Motor neuron (in vitro differentiated cells): ENCODE measurements around the gene MSLN. TPM values are rescaled to one million over a fixed set of nuclear protein-coding genes. Genes with fewer than 3 reads are reported as not detected.

Experiments used
- ATAC-seq, 8 experiments: fragments of 200-7000 bp; cut with Tn5 transposase; replicated peaks in 6 of 8; 2 replicates each; pipeline ENCODE4 v1.8.0; 2021; ENCODE audit warnings: mild to moderate bottlenecking in 8 of 8, moderate library complexity in 8 of 8
- H3K27ac ChIP-seq, 2 donors: fragments of 250-450 bp; sonication (Bioruptor Pico); 2 replicates each; pipeline ENCODE4 v1.9.0; 2021; ENCODE audit warnings: antibody characterized with exemption in 2 of 2, mild to moderate bottlenecking in 2 of 2, moderate library complexity in 1 of 2
- H3K4me1 ChIP-seq, 2 donors: fragments of 250-450 bp; sonication (Bioruptor Pico); replicated peaks in 1 of 2; 2 replicates each; pipeline ENCODE4 v1.6.1; 2021; ENCODE audit warnings: antibody characterized with exemption in 2 of 2, mild to moderate bottlenecking in 2 of 2, moderate library complexity in 1 of 2
- H3K4me3 ChIP-seq, 5 donors: fragments of 250-450 bp; sonication (Bioruptor Pico); 2 replicates each; pipeline ENCODE4 v1.9.0; 2021; ENCODE audit warnings: antibody characterized with exemption in 5 of 5, mild to moderate bottlenecking in 5 of 5, moderate library complexity in 4 of 5
- WGBS, 10 experiments: fragments of 450-650 bp; shearing (Covaris generic); methylation state at CpG; one replicate each; pipeline ENCODE4 v1.0.0; 2022; 5-methylcytosine and 5-hydroxymethylcytosine counted together
- in situ Hi-C, 9 experiments: fragments of 400-800 bp; cut with MboI; loops; one replicate each; pipeline ENCODE4 v1.15.0; 2021; ENCODE audit warnings: low sequenced_read_pairs in 9 of 9, low pct_unique_long_range_greater_than_20kb in 2 of 9; ENCODE audit not compliant: unreplicated experiment in 9 of 9
- total RNA-seq, 8 experiments: library from RNA; unstranded; fragments of 300-600 nt; gene quantifications; 2 replicates each; pipeline versions ENCODE4 v1.2.3 to v1.2.4, GENCODE V29; 2022

MSLN gene
- total RNA-seq, 8 experiments from 2014 or later: 0.23 to 0.63 (median 0.43) TPM; not detected in 5

GRCh38 chr16:725463-726187 is 34.9 kb upstream of the MSLN start:
- no peak overlapping the region for H3K4me3 ChIP-seq
- in situ Hi-C loops: no loop called here
- H3K27ac ChIP-seq: no peak overlapping the region
- H3K4me1 ChIP-seq: peaks cover 7 to 15% of the 10 kb centered on the region in 2 donors
- WGBS, 10 experiments: 100% methylated on average over 2 of the region's 23 CpGs; no CpG with 5 or more reads in 9 of the 10 experiments
- ATAC-seq: no peak

DNA sequence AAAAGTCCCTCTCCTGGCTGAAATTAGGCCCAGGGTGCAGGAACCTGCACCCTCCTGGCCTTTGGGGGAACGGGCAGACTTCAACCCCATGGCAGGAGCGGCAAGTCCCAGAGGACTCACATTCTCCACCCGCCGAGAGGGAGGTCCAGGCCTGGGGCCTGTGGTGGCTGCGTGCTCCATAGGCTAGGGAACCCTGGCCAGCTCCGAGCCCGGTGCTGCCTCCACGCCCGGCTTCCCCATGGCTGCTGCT is 34.4 kb upstream of the MSLN start:
- Histone ChIP-seq H3K27ac (no peak overlapping the region), H3K4me1 (peaks cover 7 to 15% of the 10 kb centered on the region in 2 donors), H3K4me3 (no peak overlapping the region)
- no CpG with 5 or more reads among the region's 9 CpGs for WGBS, 10 experiments
- ATAC-seq: no peak
- in situ Hi-C loops: no loop called here

DNA sequence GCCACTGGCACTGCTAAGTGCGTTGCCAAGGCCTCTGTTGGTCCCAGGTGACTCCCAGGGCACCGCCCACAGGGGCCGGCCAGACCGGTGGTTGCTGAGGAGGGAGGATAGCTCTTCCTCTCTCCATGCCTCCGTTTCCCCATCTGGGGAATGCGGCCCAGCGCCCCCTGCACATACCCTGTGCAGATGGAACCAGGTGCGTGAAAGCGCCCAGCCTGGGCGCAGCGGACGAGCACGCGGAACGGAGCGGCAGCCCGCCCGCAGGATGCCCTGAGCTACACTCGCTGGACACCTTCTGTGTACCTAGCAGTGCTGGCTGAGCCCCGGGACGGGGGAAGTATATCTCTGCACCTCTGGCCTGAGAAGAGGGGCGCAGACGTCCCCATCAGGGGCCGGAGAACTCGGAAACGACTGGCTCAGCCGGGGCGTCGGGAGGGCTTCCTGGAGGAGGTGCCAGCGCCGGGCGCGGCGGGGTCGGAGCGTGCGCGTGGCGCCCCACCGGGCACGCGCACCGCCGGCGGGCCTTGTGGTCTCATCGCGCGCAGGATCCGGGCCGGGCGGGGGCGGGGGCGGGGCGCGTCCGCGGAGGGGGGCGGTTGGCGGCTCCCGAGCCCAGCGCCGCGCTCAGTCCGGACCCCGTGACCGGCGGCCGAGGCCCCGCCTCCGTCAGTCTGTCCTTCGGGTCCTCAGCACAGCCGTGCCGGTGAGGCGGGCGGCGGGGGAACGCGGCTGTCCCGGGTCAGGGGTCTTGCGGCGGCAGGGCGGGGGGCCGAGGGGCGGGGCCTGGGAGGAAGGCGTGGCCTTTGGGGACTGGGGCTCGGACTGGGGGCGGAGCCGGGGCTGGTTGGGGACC is 33.9 kb upstream of the MSLN start, which contains the start of the genes CCDC78 and HAGHL:
Gene CCDC78 (minus strand): TSS at position 6 of the 853 bp plus-strand sequence. CDS start 76 bp downstream, outside the sequence.
Gene HAGHL (plus strand): TSS at position 669 of the 853 bp plus-strand sequence. CDS start 404 bp downstream, outside the sequence.
- peak; percentile 12 to 66 (median 48) for ATAC-seq
- Histone ChIP-seq H3K4me1 (peaks cover 6 to 12% of the 10 kb centered on the region in 2 donors), H3K27ac (peak within 1 kb of the TSS; percentile 26 to 72), H3K4me3 (peak within 1 kb of the TSS; percentile 40 to 52 (median 43))
- in situ Hi-C loops: no loop called here
- WGBS, 10 experiments: 30 to 40% methylated on average over 2 to 5 of the region's 88 CpGs; no CpG with 5 or more reads in 8 of the 10 experiments

DNA sequence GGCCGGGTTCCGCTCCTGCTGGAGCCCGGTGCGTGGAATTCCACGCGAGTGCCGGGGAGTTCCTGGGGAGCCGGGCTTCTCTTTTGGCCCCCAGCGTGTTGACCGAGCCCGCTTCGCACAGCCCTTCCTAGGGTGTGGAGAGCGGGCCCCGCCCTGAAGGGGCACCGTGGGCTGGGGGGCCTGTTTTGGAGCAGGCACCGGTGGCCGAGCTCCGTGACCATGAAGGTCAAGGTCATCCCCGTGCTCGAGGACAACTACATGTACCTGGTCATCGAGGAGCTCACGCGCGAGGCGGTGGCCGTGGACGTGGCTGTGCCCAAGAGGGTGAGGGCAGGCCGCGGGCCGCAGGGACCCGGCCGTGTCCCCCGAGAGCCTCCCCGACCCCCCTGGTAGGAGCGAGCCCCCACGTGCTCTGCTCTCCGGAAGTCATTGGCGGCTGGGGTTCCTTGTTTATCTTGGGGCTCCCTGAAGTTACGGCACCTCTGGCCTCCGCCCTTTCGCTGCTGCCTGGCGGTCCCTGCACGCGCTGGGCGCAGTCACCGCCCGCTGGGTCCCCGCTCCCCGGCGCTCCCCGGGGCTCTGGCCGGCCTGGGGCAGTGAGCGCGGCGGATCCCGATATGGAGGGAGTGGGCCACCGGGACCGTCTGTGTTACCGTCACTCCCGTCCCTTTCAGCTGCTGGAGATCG is 33.1 kb upstream of the MSLN start:
- peaks cover 0 to 6% of the 10 kb centered on the region in 2 donors for H3K4me1 ChIP-seq
- in situ Hi-C loops: no loop called here
- ATAC-seq: peak; percentile 6 to 23 (median 11)
- 0% methylated on average over 4 of the region's 61 CpGs; no CpG with 5 or more reads in 9 of the 10 experiments for WGBS, 10 experiments
- peak overlapping the region; percentile 26 to 72 for H3K27ac ChIP-seq
- peak overlapping the region; percentile 40 to 52 (median 43) for H3K4me3 ChIP-seq

DNA sequence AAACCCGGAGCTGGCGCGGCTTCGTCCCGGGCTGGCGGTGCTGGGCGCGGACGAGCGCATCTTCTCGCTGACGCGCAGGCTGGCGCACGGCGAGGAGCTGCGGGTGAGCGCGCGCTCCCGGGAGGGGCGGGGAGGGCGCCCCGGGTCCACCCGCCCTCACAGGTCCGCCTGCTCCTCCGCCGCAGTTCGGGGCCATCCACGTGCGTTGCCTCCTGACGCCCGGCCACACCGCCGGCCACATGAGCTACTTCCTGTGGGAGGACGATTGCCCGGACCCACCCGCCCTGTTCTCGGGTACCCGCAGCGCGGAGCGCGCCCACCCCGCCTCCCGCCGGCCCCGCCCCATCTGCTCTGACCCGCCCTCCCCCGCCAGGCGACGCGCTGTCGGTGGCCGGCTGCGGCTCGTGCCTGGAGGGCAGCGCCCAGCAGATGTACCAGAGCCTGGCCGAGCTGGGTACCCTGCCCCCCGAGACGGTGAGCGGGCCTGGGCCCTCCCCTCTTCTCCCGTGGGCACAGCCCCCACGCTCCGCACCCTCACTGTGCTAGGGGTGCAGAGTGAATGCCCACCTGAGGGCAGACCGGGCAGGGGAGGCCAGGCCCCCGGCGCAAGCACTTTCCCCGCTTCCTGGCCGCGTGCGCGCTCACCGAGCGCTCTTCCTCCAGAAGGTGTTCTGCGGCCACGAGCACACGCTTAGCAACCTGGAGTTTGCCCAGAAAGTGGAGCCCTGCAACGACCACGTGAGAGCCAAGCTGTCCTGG is 32.2 kb upstream of the MSLN start:
- 5% methylated on average over 11 of the region's 80 CpGs; no CpG with 5 or more reads in 9 of the 10 experiments for WGBS, 10 experiments
- H3K4me3 ChIP-seq: peak overlapping the region; percentile 40 to 52 (median 43)
- in situ Hi-C loops: no loop called here

GRCh38 chr16:728890-729744 is 31.4 kb upstream of the MSLN start:
- in situ Hi-C loops: no loop called here

More for the DNA sequence above, 32.2 kb upstream of the MSLN start:
- H3K27ac ChIP-seq: peak overlapping the region; percentile 26 to 72
- peaks cover 0 to 6% of the 10 kb centered on the region in 2 donors for H3K4me1 ChIP-seq
- peak; percentile 61 to 74 (median 66) for ATAC-seq

GRCh38 chr16:729768-730665 is 30.5 kb upstream of the MSLN start:
- ATAC-seq: no peak
- H3K4me1 ChIP-seq: peaks cover 0 to 6% of the 10 kb centered on the region in 2 donors
- no peak overlapping the region for H3K27ac ChIP-seq
- H3K4me3 ChIP-seq: no peak overlapping the region
- WGBS, 10 experiments: 78 to 100% (median 93%) methylated on average over 2 to 14 of the region's 37 CpGs; no CpG with 5 or more reads in 5 of the 10 experiments
- in situ Hi-C loops: no loop called here

More at GRCh38 chr16:728890-729744, 31.4 kb upstream of the MSLN start:
- peak overlapping the region in 2 of 5 donors; percentile 42 to 52 for H3K4me3 ChIP-seq
- H3K4me1 ChIP-seq: peaks cover 0 to 6% of the 10 kb centered on the region in 2 donors
- ATAC-seq: no peak
- 85 to 100% methylated on average over 2 to 23 of the region's 55 CpGs; no CpG with 5 or more reads in 8 of the 10 experiments for WGBS, 10 experiments
- H3K27ac ChIP-seq: no peak overlapping the region

DNA sequence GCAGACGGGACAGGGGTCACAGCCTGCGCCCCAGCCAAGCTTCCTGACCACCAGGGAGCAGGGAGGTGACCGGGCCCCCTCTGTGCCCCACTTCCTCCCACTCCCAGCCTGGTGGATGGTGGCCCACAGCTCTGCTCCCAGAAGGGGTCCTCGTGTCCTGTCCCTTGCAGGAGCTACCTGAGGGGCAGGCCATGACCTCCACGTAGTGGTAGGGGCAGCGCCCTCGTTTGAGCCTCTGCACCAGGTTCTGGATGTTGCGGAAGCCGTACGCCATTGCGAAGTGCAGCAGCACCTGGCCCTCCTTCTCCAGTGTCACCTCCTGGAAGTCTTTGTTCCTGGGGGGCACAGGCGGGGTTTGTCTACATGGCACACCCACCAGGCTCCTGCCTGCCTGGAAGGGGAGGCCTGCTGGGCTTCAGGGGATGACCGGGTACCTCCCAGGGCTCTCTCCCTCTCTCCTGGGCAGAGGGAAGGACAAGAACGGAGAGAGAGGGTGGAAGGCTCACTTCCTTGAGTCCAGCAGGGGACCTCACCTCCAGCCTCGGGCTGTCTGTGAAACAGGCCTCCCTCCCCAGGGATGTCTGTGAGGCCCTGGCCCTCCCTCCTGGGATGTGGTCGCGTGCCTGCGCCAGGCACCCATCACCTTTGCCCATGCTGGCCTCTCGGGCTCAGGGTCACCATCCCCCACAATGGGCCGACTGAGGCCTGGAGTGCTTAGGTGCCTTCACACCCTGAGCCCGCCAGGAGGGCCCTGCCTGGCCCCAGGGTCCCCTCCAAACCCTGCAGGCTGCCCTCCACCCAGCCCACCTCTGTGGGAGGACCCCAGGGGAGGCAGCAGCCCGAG is 29.6 kb upstream of the MSLN start:
- Histone ChIP-seq H3K4me3 (no peak overlapping the region), H3K27ac (no peak overlapping the region), H3K4me1 (peaks cover 0 to 6% of the 10 kb centered on the region in 2 donors)
- ATAC-seq: no peak
- in situ Hi-C loops: no loop called here
- 80 to 100% (median 90%) methylated on average over 1 to 7 of the region's 22 CpGs; no CpG with 5 or more reads in 5 of the 10 experiments for WGBS, 10 experiments

DNA sequence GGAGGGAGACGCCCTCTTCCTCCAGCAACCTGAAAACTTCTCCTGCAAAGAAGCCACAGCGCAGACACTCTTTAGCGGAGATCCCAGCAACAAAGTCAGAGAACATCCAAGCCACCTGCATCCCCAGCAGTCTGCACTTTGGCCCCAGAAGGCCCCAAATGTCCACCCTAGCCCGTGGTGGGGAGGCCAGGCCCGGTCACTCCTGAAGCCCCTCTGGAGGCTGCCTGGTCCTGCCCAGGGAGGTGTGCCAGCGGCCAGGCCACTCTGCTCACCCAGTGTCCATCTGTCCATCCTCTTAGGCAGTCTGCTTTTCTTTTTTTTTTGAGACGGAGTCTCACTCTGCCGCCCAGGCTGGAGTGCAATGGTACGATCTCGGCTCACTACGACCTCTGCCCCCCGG is 28.2 kb upstream of the MSLN start:
- ATAC-seq: no peak
- Histone ChIP-seq H3K27ac (no peak overlapping the region), H3K4me1 (peaks cover 0 to 2% of the 10 kb centered on the region in 2 donors), H3K4me3 (no peak overlapping the region)
- 76 to 100% (median 94%) methylated on average over 2 to 9 of the region's 12 CpGs; no CpG with 5 or more reads in 5 of the 10 experiments for WGBS, 10 experiments
- in situ Hi-C loops: no loop called here

DNA sequence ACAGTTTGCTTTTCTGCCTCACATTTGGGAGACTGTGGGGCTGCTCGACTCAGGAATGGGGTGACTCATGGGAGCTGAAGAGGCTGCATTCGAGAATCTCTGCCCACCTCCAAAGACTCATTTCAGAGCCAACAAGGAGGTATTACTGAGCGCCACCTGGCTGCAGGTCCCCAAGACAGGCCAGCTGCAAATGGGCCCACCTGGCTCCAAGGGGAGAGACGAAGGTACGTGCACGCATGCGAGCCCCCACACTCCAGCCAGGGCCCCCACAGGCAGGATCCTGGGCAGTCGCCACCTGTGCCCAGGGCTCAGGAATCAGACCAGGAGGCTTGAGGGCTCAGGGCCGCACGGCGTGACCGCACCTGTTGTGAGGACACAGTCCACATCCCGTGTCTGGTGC is 27.6 kb upstream of the MSLN start:
- H3K4me3 ChIP-seq: no peak overlapping the region
- no peak for ATAC-seq
- H3K27ac ChIP-seq: no peak overlapping the region
- in situ Hi-C loops: no loop called here
- H3K4me1 ChIP-seq: peaks cover 0 to 2% of the 10 kb centered on the region in 2 donors
- 87 to 100% (median 97%) methylated on average over 1 to 6 of the region's 13 CpGs; no CpG with 5 or more reads in 7 of the 10 experiments for WGBS, 10 experiments
